Rectal smooth muscle tissue (tissue), 1 donor: ENCODE measurements around the gene CENATAC.

Experiments
- H3K27ac ChIP-seq: one replicate; pipeline ENCODE4 v1.7.0; 2013; ENCODE audit warnings: low read depth, low read length, inconsistent platforms
- H3K27me3 ChIP-seq: one replicate; pipeline ENCODE4 v1.7.0; 2013; ENCODE audit warnings: low read length; ENCODE audit not compliant: control insufficient read depth, insufficient read depth
- H3K36me3 ChIP-seq: one replicate; pipeline ENCODE4 v1.7.0; 2013; ENCODE audit warnings: low read length; ENCODE audit not compliant: control insufficient read depth, insufficient read depth
- H3K4me1 ChIP-seq: one replicate; pipeline ENCODE4 v1.7.0; 2013; ENCODE audit warnings: low read length; ENCODE audit not compliant: control insufficient read depth, insufficient read depth
- H3K4me3 ChIP-seq: one replicate; pipeline ENCODE4 v1.7.0; 2013; ENCODE audit warnings: low read length
- H3K9ac ChIP-seq: one replicate; pipeline ENCODE4 v1.7.0; 2013; ENCODE audit warnings: low read length

CENATAC gene

GRCh38 chr11:119024430-119025098 is 26.6 kb downstream of the CENATAC start:
- no peak overlapping the region for H3K4me3 ChIP-seq
- no peaks in the 10 kb centered on the region for H3K27me3 ChIP-seq
- no peak overlapping the region for H3K27ac ChIP-seq
- H3K4me1 ChIP-seq: no peaks in the 10 kb centered on the region
- H3K9ac ChIP-seq: no peak overlapping the region
- peaks cover 21% of the 10 kb centered on the region for H3K36me3 ChIP-seq

GRCh38 chr11:119025099-119025473 is 27.1 kb downstream of the CENATAC start:
- Histone ChIP-seq H3K4me3 (no peak overlapping the region), H3K27ac (no peak overlapping the region), H3K9ac (no peak overlapping the region), H3K27me3 (no peaks in the 10 kb centered on the region), H3K36me3 (peaks cover 21% of the 10 kb centered on the region), H3K4me1 (peaks cover 4% of the 10 kb centered on the region)

GRCh38 chr11:119025541-119025940 is 27.6 kb downstream of the CENATAC start:
- Histone ChIP-seq H3K9ac (no peak overlapping the region), H3K4me3 (no peak overlapping the region), H3K36me3 (peaks cover 21% of the 10 kb centered on the region), H3K27ac (no peak overlapping the region), H3K27me3 (no peaks in the 10 kb centered on the region), H3K4me1 (peaks cover 4% of the 10 kb centered on the region)

GRCh38 chr11:119025978-119026766 is 28.2 kb downstream of the CENATAC start:
- no peak overlapping the region for H3K27ac ChIP-seq
- H3K4me3 ChIP-seq: no peak overlapping the region
- peaks cover 21% of the 10 kb centered on the region for H3K36me3 ChIP-seq
- no peak overlapping the region for H3K9ac ChIP-seq
- H3K27me3 ChIP-seq: no peaks in the 10 kb centered on the region
- H3K4me1 ChIP-seq: peaks cover 4% of the 10 kb centered on the region

GRCh38 chr11:119026970-119027369 is 29.0 kb downstream of the CENATAC start:
- peaks cover 4% of the 10 kb centered on the region for H3K4me1 ChIP-seq
- no peak overlapping the region for H3K9ac ChIP-seq
- H3K27ac ChIP-seq: no peak overlapping the region

GRCh38 chr11:119027561-119028345 is 29.8 kb downstream of the CENATAC start:
- Histone ChIP-seq H3K27me3 (no peaks in the 10 kb centered on the region), H3K9ac (no peak overlapping the region), H3K36me3 (peaks cover 21% of the 10 kb centered on the region), H3K27ac (no peak overlapping the region), H3K4me3 (peak overlapping the region; percentile 20), H3K4me1 (peaks cover 4% of the 10 kb centered on the region)

More at GRCh38 chr11:119026970-119027369, 29.0 kb downstream of the CENATAC start:
- Histone ChIP-seq H3K36me3 (peaks cover 21% of the 10 kb centered on the region), H3K4me3 (no peak overlapping the region), H3K27me3 (no peaks in the 10 kb centered on the region)

GRCh38 chr11:119028346-119029068 is 30.6 kb downstream of the CENATAC start:
- H3K4me3 ChIP-seq: peak overlapping the region; percentile 96
- no peaks in the 10 kb centered on the region for H3K27me3 ChIP-seq
- no peak overlapping the region for H3K27ac ChIP-seq
- no peak overlapping the region for H3K9ac ChIP-seq
- peaks cover 4% of the 10 kb centered on the region for H3K4me1 ChIP-seq
- H3K36me3 ChIP-seq: peaks cover 17% of the 10 kb centered on the region

GRCh38 chr11:119029069-119029339 is 31.1 kb downstream of the CENATAC start:
- no peak overlapping the region for H3K27ac ChIP-seq
- peak overlapping the region; percentile 96 for H3K4me3 ChIP-seq
- no peak overlapping the region for H3K9ac ChIP-seq
- peaks cover 4% of the 10 kb centered on the region for H3K4me1 ChIP-seq
- peaks cover 14% of the 10 kb centered on the region for H3K36me3 ChIP-seq
- H3K27me3 ChIP-seq: no peaks in the 10 kb centered on the region

- H3K36me3 ChIP-seq: peaks cover 12% of the 10 kb centered on the region
- H3K27me3 ChIP-seq: no peaks in the 10 kb centered on the region
- H3K27ac ChIP-seq: peak overlapping the region; percentile 22
- peak overlapping the region; percentile 96 for H3K4me3 ChIP-seq
- peaks cover 4% of the 10 kb centered on the region for H3K4me1 ChIP-seq
- H3K9ac ChIP-seq: peak overlapping the region; percentile 32
Measured at GRCh38 chr11:119029340-119030028, 31.5 kb downstream of the CENATAC start.

- Histone ChIP-seq H3K27ac (peak overlapping the region; percentile 22), H3K9ac (peak overlapping the region; percentile 59), H3K4me3 (peak overlapping the region; percentile 96), H3K4me1 (peaks cover 4% of the 10 kb centered on the region), H3K27me3 (no peaks in the 10 kb centered on the region), H3K36me3 (peaks cover 7% of the 10 kb centered on the region)
Measured at GRCh38 chr11:119030029-119030328, 32.0 kb downstream of the CENATAC start.

- peaks cover 4% of the 10 kb centered on the region for H3K36me3 ChIP-seq
- peak within 1 kb of the TSS; percentile 77 for H3K27ac ChIP-seq
- H3K27me3 ChIP-seq: no peaks in the 10 kb centered on the region
- peak within 1 kb of the TSS; percentile 59 for H3K9ac ChIP-seq
- peak within 1 kb of the TSS; percentile 96 for H3K4me3 ChIP-seq
- peaks cover 4% of the 10 kb centered on the region for H3K4me1 ChIP-seq
Measured at GRCh38 chr11:119030329-119031047, 32.5 kb downstream of the CENATAC start, which contains the start of gene SLC37A4. SLC37A4 (minus strand) TSS chr11:119030877.
